Duodenal mucosa (tissue), 2 donors: ENCODE measurements around the gene SCRN1.

Source experiments
- H3K27ac ChIP-seq: one replicate; pipeline ENCODE4 v1.7.0; 2013; ENCODE audit warnings: low read depth, low read length
- H3K27me3 ChIP-seq, 2 donors: one replicate each; pipeline ENCODE4 v1.7.0; 2013; ENCODE audit warnings: low read length in 2 of 2, control low read depth in 1 of 2; ENCODE audit not compliant: insufficient read depth in 2 of 2, control insufficient read depth in 1 of 2
- H3K36me3 ChIP-seq, 2 donors: one replicate each; pipeline ENCODE4 v1.7.0; 2013; ENCODE audit warnings: low read length in 2 of 2, control low read depth in 1 of 2; ENCODE audit not compliant: insufficient read depth in 2 of 2, control insufficient read depth in 1 of 2
- H3K4me1 ChIP-seq, 2 donors: one replicate each; pipeline ENCODE4 v1.7.0; 2013; ENCODE audit warnings: low read length in 2 of 2, control low read depth in 1 of 2; ENCODE audit not compliant: insufficient read depth in 2 of 2, control insufficient read depth in 1 of 2
- H3K4me3 ChIP-seq, 2 donors: one replicate each; pipeline ENCODE4 v1.7.0; 2013; ENCODE audit warnings: low read length in 2 of 2, low read depth in 1 of 2
- H3K9ac ChIP-seq, 2 donors: one replicate each; pipeline ENCODE4 v1.7.0; 2013; ENCODE audit warnings: low read length in 2 of 2, low read depth in 1 of 2
- H3K9me3 ChIP-seq, 2 donors: one replicate each; pipeline ENCODE4 v1.7.0; 2013; ENCODE audit warnings: low read length in 2 of 2, control low read depth in 1 of 2; ENCODE audit not compliant: control insufficient read depth in 1 of 2

The SCRN1 gene

DNA sequence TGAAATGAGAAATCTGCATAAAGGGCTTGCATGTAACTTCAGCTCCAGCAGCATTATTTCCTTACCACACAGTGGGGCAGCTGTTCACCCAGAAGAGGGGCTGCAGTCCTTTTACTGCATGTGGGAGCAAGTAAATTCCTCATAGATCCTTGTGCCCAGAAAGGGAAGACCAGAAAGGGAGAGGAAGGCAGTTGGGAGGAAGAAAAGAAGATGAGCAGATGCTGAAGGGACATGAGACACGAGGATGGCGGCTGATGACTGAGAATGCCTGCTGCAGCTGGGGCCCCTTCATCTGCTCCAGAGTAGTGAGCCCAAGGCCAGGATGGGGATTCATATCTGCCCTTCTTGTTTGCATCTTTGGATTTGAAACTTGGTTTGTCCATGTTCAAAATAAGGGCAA, 102.8 kb downstream of the SCRN1 start:
- Histone ChIP-seq H3K27ac (no peak overlapping the region), H3K36me3 (no peaks in the 10 kb centered on the region), H3K27me3 (no peaks in the 10 kb centered on the region), H3K9me3 (no peaks in the 10 kb centered on the region), H3K4me1 (peaks cover 0 to 4% of the 10 kb centered on the region in 2 donors), H3K4me3 (no peak overlapping the region), H3K9ac (no peak overlapping the region)

DNA sequence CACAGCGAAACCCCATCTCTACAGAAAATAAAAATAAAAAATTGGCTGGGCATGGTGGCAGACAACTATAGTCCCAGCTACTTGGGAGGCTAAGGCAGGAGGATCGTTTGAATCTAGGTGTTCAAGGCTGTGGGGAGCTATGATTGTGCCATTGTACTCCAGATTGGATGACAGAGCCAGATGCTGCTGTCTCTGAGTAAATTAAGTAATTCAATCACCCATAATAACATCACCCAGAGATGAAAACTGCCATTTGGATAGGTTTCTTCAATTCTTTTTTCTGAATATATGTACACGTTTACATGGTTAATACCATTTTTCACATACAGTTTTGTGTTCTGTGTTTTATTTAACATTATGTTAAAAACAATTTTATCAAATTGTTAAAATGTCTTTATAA, 104.0 kb downstream of the SCRN1 start:
- no peaks in the 10 kb centered on the region for H3K36me3 ChIP-seq
- H3K4me3 ChIP-seq, result no peak overlapping the region
- no peaks in the 10 kb centered on the region for H3K9me3 ChIP-seq
- no peak overlapping the region for H3K9ac ChIP-seq
- H3K27me3 ChIP-seq, result no peaks in the 10 kb centered on the region
- peaks cover 0 to 4% of the 10 kb centered on the region in 2 donors for H3K4me1 ChIP-seq
- no peak overlapping the region for H3K27ac ChIP-seq

DNA sequence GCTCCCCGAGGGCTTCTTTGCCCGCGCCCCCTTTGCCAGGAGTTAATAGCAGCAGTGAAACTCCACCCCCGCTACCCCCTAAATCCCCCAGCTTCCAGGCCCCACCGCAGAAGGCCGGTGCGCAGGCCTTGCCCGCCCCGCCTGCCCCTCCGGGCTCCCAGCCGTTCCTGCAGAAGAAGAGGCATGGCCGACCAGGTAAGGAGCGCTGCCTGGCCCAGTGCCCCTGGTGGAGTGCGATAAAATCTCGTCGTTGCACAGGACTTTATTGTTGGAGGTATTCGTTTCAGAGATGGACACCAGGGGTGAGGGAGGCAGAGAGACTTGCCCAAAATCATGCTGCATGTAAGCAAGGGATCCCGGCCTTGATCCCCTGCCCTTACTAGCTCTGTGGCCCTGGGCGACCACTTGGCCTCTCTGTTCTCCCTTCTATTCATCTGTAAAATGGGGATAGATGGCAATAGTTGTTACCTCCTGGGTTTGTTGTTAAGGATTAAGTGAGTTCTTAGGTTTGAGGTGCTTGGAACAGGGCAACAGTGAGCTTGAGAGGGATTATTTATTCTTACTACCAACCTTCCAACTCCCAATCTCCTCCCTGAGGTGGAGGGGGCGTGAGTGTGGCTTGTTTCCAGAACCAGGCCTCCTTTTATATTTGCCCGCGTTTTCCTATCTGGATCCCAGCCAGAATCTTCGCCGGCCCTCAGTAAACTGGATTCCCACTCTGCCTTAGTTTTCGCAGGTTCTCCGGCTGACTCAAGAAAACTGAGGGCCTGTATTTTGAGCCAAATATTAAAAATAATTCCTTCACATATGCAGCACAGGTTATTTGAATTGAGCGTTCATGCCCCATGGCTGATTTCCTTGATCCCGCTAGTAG, 105.0 kb downstream of the SCRN1 start:
- Histone ChIP-seq H3K4me3 (no peak overlapping the region), H3K4me1 (peaks cover 0 to 4% of the 10 kb centered on the region in 2 donors), H3K27ac (no peak overlapping the region), H3K9me3 (no peaks in the 10 kb centered on the region), H3K9ac (no peak overlapping the region), H3K36me3 (no peaks in the 10 kb centered on the region), H3K27me3 (no peaks in the 10 kb centered on the region)

DNA sequence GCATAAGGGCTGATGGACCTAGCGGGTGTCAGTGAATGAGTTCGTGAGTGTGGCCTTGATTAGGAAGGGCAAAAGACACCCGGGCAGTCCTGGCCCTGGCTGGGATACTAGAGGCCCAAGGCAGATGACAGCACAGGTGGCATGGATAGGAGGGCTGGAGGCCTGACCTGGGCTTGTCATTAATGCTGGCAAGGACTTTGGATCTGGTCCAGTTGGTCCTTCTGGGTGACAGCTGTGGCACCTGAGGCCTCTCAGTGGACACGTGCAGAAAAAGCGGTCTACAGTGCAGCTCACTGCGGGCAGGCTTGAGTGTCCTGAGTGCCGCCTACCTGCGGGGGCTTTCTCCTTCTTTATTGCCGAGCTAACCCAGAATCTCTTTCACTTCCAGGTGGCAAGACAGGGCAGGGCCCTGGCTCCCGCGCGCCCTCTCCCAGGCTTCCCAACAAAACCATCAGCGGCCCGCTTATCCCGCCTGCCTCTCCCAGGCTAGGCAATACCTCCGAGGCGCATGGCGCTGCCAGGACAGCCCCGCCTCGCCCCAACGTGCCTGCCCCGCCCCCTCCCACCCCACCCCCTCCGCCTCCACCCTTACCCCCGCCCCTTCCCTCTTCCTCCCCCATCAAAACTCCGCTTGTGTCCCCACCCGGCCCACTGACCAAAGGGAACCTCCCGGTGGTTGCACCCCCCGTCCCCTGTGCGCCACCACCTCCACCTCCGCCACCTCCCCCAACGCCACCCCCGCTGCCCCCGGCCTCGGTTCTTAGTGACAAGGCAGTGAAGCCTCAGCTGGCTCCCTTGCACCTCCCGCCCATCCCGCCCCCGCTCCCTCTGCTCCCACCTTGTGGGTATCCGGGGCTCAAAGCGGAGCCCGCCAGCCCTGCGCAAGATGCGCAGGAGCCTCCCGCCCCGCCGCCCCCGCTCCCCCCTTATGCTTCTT, 105.9 kb downstream of the SCRN1 start:
- H3K9me3 ChIP-seq, result no peaks in the 10 kb centered on the region
- H3K27me3 ChIP-seq, result no peaks in the 10 kb centered on the region
- no peak overlapping the region for H3K27ac ChIP-seq
- peaks cover 0 to 4% of the 10 kb centered on the region in 2 donors for H3K4me1 ChIP-seq
- H3K36me3 ChIP-seq, result no peaks in the 10 kb centered on the region
- H3K9ac ChIP-seq, result no peak overlapping the region
- no peak overlapping the region for H3K4me3 ChIP-seq

- Histone ChIP-seq H3K27ac (no peak overlapping the region), H3K27me3 (no peaks in the 10 kb centered on the region), H3K9ac (no peak overlapping the region), H3K9me3 (no peaks in the 10 kb centered on the region), H3K4me3 (no peak overlapping the region), H3K36me3 (no peaks in the 10 kb centered on the region), H3K4me1 (peaks cover 0 to 4% of the 10 kb centered on the region in 2 donors)
Observed at GRCh38 chr7:29882481-29882880, 107.1 kb downstream of the SCRN1 start.

GRCh38 chr7:29881724-29882123, 107.9 kb downstream of the SCRN1 start:
- H3K9ac ChIP-seq, result no peak overlapping the region
- H3K4me3 ChIP-seq, result no peak overlapping the region
- H3K27me3 ChIP-seq, result no peaks in the 10 kb centered on the region
- no peaks in the 10 kb centered on the region for H3K36me3 ChIP-seq
- no peaks in the 10 kb centered on the region for H3K9me3 ChIP-seq
- peaks cover 0 to 4% of the 10 kb centered on the region in 2 donors for H3K4me1 ChIP-seq
- H3K27ac ChIP-seq, result no peak overlapping the region

DNA sequence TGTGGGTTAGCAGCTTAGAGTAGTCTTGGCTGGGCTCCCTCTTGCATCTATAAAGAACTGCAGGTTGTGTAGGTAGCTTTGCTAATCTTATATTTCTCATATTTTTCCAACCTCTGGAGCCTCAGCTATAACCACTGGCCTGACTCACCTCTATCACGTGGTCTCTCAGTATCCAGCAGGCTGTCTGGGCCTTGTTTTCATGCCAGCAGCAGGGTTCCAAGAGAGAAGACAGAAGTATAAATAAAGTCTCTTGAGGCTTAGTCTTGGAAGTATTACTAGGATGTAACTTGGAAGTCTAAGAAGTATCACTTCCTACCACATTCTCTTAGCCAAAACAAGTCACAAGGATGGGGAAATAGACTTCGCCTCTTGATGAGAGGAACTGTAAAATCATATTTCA, 110.0 kb downstream of the SCRN1 start:
- no peaks in the 10 kb centered on the region for H3K9me3 ChIP-seq
- H3K4me1 ChIP-seq, result peaks cover 0 to 4% of the 10 kb centered on the region in 2 donors
- H3K9ac ChIP-seq, result no peak overlapping the region
- no peaks in the 10 kb centered on the region for H3K36me3 ChIP-seq
- no peak overlapping the region for H3K4me3 ChIP-seq
- H3K27me3 ChIP-seq, result no peaks in the 10 kb centered on the region
- H3K27ac ChIP-seq, result no peak overlapping the region

DNA sequence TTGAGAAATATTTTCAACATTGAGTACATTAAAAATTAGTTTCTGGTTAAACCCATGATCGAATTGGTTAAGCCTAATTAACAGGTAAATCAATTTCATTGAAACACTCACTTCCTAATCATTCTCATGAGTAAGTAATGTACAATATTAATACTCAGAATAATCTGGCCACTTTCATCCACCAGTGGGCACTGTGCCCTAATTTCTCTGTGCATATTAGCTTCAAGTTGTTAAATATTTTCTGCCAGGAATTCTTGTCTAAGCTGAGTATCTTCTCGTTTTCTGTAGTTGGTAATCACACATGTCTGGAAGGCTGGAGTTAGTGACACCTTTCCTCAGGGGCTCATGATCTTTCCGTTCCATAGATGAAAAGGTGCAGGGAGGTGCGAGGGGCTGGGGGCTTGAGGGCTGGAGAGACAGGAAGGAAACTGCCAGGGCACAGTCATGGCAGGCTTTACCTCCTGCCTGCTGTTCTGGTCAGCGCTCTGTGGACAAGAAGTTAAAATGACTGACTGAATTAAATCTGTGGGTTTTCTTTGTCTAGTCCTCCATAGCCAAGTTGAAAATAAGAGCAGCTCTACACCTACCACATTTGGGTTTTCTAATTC, 111.4 kb downstream of the SCRN1 start:
- Histone ChIP-seq H3K9ac (no peak overlapping the region), H3K27me3 (no peaks in the 10 kb centered on the region), H3K4me3 (no peak overlapping the region), H3K9me3 (no peaks in the 10 kb centered on the region), H3K27ac (no peak overlapping the region), H3K36me3 (no peaks in the 10 kb centered on the region), H3K4me1 (no peaks in the 10 kb centered on the region)

- Histone ChIP-seq H3K27me3 (no peaks in the 10 kb centered on the region), H3K9ac (no peak overlapping the region), H3K9me3 (no peaks in the 10 kb centered on the region), H3K36me3 (no peaks in the 10 kb centered on the region), H3K4me1 (no peaks in the 10 kb centered on the region), H3K4me3 (no peak overlapping the region), H3K27ac (no peak overlapping the region)
Observed at GRCh38 chr7:29877196-29877595, 112.4 kb downstream of the SCRN1 start.

- Histone ChIP-seq H3K4me1 (no peaks in the 10 kb centered on the region), H3K4me3 (no peak overlapping the region), H3K9me3 (no peaks in the 10 kb centered on the region), H3K27ac (no peak overlapping the region), H3K9ac (no peak overlapping the region), H3K27me3 (no peaks in the 10 kb centered on the region), H3K36me3 (no peaks in the 10 kb centered on the region)
Observed at GRCh38 chr7:29875741-29876140, 113.9 kb downstream of the SCRN1 start.
